Karpas-422 (cell line): ENCODE data around the gene FMO5. TPM values are rescaled to one million over a fixed set of nuclear protein-coding genes. Genes with fewer than 3 reads are reported as not detected.
"Not testable (repeated sequence)": the region's sequence is repeated elsewhere in the genome, so short reads cannot be mapped to it uniquely, and the experiment has no call there.

Experiments used
- DNase-seq: peaks from one replicate; pipeline ENCODE4 v3.0.0-alpha.2; 2015
- H2AFZ ChIP-seq: fragments of 200-600 bp; sonication (generic); 2 replicates; pipeline ENCODE4 v1.6.1; 2014; ENCODE audit warnings: antibody characterized with exemption, low read length, mixed read lengths
- H3K27ac ChIP-seq: fragments of 200-600 bp; sonication (generic); 2 replicates; pipeline ENCODE4 v1.5.1; 2014; ENCODE audit warnings: mild to moderate bottlenecking, low read length, moderate library complexity
- H3K27me3 ChIP-seq: fragments of 200-600 bp; sonication (generic); 2 replicates; pipeline ENCODE4 v1.6.1; 2014; ENCODE audit warnings: low read length, mixed read lengths
- H3K36me3 ChIP-seq: fragments of 200-600 bp; sonication (generic); 2 replicates; pipeline ENCODE4 v1.6.1; 2014; ENCODE audit warnings: low read length, mixed read lengths; ENCODE audit not compliant: insufficient read depth
- H3K4me1 ChIP-seq: fragments of 200-600 bp; sonication (generic); 2 replicates; pipeline ENCODE4 v1.6.1; 2014; ENCODE audit warnings: mild to moderate bottlenecking, low read length, mixed read lengths
- H3K4me2 ChIP-seq: fragments of 200-600 bp; sonication (generic); 2 replicates; pipeline ENCODE4 v1.6.1; 2014; ENCODE audit warnings: low read length, low read depth, mild to moderate bottlenecking; ENCODE audit not compliant: poor library complexity, severe bottlenecking
- H3K4me3 ChIP-seq: fragments of 200-600 bp; sonication (generic); 2 replicates; pipeline ENCODE4 v1.5.1; 2014; ENCODE audit warnings: mild to moderate bottlenecking, antibody characterized with exemption, low read length, mixed read lengths
- H3K79me2 ChIP-seq: fragments of 200-600 bp; sonication (generic); 2 replicates; pipeline ENCODE4 v1.6.1; 2014; ENCODE audit warnings: mild to moderate bottlenecking, low read length, mixed read lengths
- H3K9ac ChIP-seq: fragments of 200-600 bp; sonication (generic); 2 replicates; pipeline ENCODE4 v1.6.0; 2014; ENCODE audit warnings: low read length
- H3K9me2 ChIP-seq: fragments of 200-600 bp; sonication (generic), shearing (Covaris generic); replicated peaks from 2 replicates; pipeline ENCODE4 v1.6.0; 2014; ENCODE audit warnings: mild to moderate bottlenecking, low read length, moderate library complexity; ENCODE audit not compliant: insufficient read depth
- H3K9me3 ChIP-seq: fragments of 300-700, 200-600 bp; sonication (generic); 2 replicates; pipeline ENCODE4 v1.6.1; 2014; ENCODE audit warnings: low read length, mixed read lengths
- H4K20me1 ChIP-seq: fragments of 200-600 bp; sonication (generic); 2 replicates; pipeline ENCODE4 v1.6.1; 2014; ENCODE audit warnings: mild to moderate bottlenecking, antibody characterized with exemption, low read length, low read depth; ENCODE audit not compliant: insufficient read depth
- total RNA-seq: library from RNA; depleted of rRNA; stranded (reverse); fragments of >200 nt; shearing (Covaris generic); gene quantifications from 2 replicates; pipeline ENCODE4 v1.2.3, GENCODE V29; 2014; ENCODE audit warnings: low replicate concordance; rRNA removed

The FMO5 gene
- total RNA-seq, 1 experiment from 2014 or later: not detected

- no peak overlapping the region for H3K4me3 ChIP-seq
- H2AFZ ChIP-seq: no peak overlapping the region
- DNase-seq: no peak
- no peak overlapping the region for H3K27ac ChIP-seq
- no peak overlapping the region for H3K4me2 ChIP-seq
- no peaks in the 10 kb centered on the region for H3K9me2 ChIP-seq
- no peaks in the 10 kb centered on the region for H3K9me3 ChIP-seq
- peaks cover 14% of the 10 kb centered on the region for H3K79me2 ChIP-seq
- H3K4me1 ChIP-seq: no peaks in the 10 kb centered on the region
- H4K20me1 ChIP-seq: no peaks in the 10 kb centered on the region
- 0 out of 2 replicates have a peak, but pooled peaks cover 4% of the 10 kb centered on the region for H3K36me3 ChIP-seq
- no peak overlapping the region for H3K9ac ChIP-seq
- H3K27me3 ChIP-seq: no peaks in the 10 kb centered on the region
These were observed 63.0 kb downstream of the FMO5 start for GRCh38 chr1:147162093-147162492.

- not testable (repeated sequence) for H3K79me2 ChIP-seq
These were observed 68.0 kb downstream of the FMO5 start for GRCh38 chr1:147157116-147157515.

GRCh38 chr1:147156642-147157041, 68.5 kb downstream of the FMO5 start:
- H3K9me3 ChIP-seq: no peaks in the 10 kb centered on the region
- no peaks in the 10 kb centered on the region for H3K4me1 ChIP-seq
- no peak overlapping the region for H3K27ac ChIP-seq
- no peak overlapping the region for H3K4me3 ChIP-seq
- H3K79me2 ChIP-seq: no peaks in the 10 kb centered on the region
- H3K4me2 ChIP-seq: no peak overlapping the region
- H3K9me2 ChIP-seq: no peaks in the 10 kb centered on the region
- H2AFZ ChIP-seq: no peak overlapping the region
- H3K27me3 ChIP-seq: no peaks in the 10 kb centered on the region
- no peaks in the 10 kb centered on the region for H4K20me1 ChIP-seq
- no peak overlapping the region for H3K9ac ChIP-seq
- DNase-seq: no peak
- 0 out of 2 replicates have a peak, but pooled peaks cover 4% of the 10 kb centered on the region for H3K36me3 ChIP-seq

More at GRCh38 chr1:147157116-147157515, 68.0 kb downstream of the FMO5 start:
- not testable (repeated sequence) for H3K36me3 ChIP-seq, H3K9me3 ChIP-seq, H3K27me3 ChIP-seq, H3K4me1 ChIP-seq, H3K4me3 ChIP-seq, H3K27ac ChIP-seq, H3K4me2 ChIP-seq, DNase-seq, H2AFZ ChIP-seq, H3K9me2 ChIP-seq, H4K20me1 ChIP-seq, H3K9ac ChIP-seq

- no peaks in the 10 kb centered on the region for H3K4me1 ChIP-seq
- H3K9me3 ChIP-seq: no peaks in the 10 kb centered on the region
- no peak overlapping the region for H3K27ac ChIP-seq
- no peak overlapping the region for H3K4me2 ChIP-seq
- no peaks in the 10 kb centered on the region for H4K20me1 ChIP-seq
- DNase-seq: no peak
- no peak overlapping the region for H3K9ac ChIP-seq
- H3K4me3 ChIP-seq: no peak overlapping the region
- no peaks in the 10 kb centered on the region for H3K36me3 ChIP-seq
- H3K27me3 ChIP-seq: no peaks in the 10 kb centered on the region
- no peaks in the 10 kb centered on the region for H3K79me2 ChIP-seq
- no peak overlapping the region for H2AFZ ChIP-seq
- no peaks in the 10 kb centered on the region for H3K9me2 ChIP-seq
These were observed 72.4 kb downstream of the FMO5 start for GRCh38 chr1:147152772-147153171.

- no peaks in the 10 kb centered on the region for H3K9me2 ChIP-seq
- H3K27ac ChIP-seq: no peak overlapping the region
These were observed 73.9 kb downstream of the FMO5 start for GRCh38 chr1:147151244-147151643.

GRCh38 chr1:147142886-147143285, 82.3 kb downstream of the FMO5 start:
- H3K36me3 ChIP-seq: no peaks in the 10 kb centered on the region
- H3K9ac ChIP-seq: no peak overlapping the region
- H3K4me2 ChIP-seq: no peak overlapping the region
- H3K79me2 ChIP-seq: no peaks in the 10 kb centered on the region
- H4K20me1 ChIP-seq: no peaks in the 10 kb centered on the region
- no peaks in the 10 kb centered on the region for H3K27me3 ChIP-seq
- H3K4me3 ChIP-seq: no peak overlapping the region
- no peaks in the 10 kb centered on the region for H3K4me1 ChIP-seq
- no peak for DNase-seq
- no peaks in the 10 kb centered on the region for H3K9me2 ChIP-seq
- H3K27ac ChIP-seq: no peak overlapping the region
- no peak overlapping the region for H2AFZ ChIP-seq
- no peaks in the 10 kb centered on the region for H3K9me3 ChIP-seq

More at GRCh38 chr1:147151244-147151643, 73.9 kb downstream of the FMO5 start:
- Histone ChIP-seq H3K9me3 (no peaks in the 10 kb centered on the region), H3K4me1 (no peaks in the 10 kb centered on the region), H2AFZ (no peak overlapping the region), H3K27me3 (no peaks in the 10 kb centered on the region), H3K4me3 (no peak overlapping the region), H3K9ac (no peak overlapping the region), H3K79me2 (no peaks in the 10 kb centered on the region), H3K4me2 (no peak overlapping the region), H4K20me1 (no peaks in the 10 kb centered on the region), H3K36me3 (no peaks in the 10 kb centered on the region)
- DNase-seq: no peak

Other genes with a start within 250 kb of the FMO5 start
- gene PRKAB2, start 52.9 kb downstream of the FMO5 start, total RNA-seq: 6.7 and 12.4 TPM in 2 replicates
- gene CHD1L, start 17.3 kb upstream of the FMO5 start, total RNA-seq: 40.1 and 56.6 TPM in 2 replicates